Articular chondrocyte of knee joint (primary cell): ENCODE data around the gene IL5. TPM values are rescaled to one million over a fixed set of nuclear protein-coding genes. Genes with fewer than 3 reads are reported as not detected.

Experiments
- total RNA-seq: library from RNA; depleted of rRNA; stranded (reverse); fragments of >200 nt; gene quantifications from 2 replicates; pipeline ENCODE4 v1.2.3, GENCODE V29; 2012

IL5 gene
- total RNA-seq: not detected in 2 replicates

GRCh38 chr5:132543472-132544201 lies at the start of gene IL5:
TSS of gene IL5 (minus strand) at chr5:132543522. CDS start at chr5:132543478, 44 bp downstream.

DNA sequence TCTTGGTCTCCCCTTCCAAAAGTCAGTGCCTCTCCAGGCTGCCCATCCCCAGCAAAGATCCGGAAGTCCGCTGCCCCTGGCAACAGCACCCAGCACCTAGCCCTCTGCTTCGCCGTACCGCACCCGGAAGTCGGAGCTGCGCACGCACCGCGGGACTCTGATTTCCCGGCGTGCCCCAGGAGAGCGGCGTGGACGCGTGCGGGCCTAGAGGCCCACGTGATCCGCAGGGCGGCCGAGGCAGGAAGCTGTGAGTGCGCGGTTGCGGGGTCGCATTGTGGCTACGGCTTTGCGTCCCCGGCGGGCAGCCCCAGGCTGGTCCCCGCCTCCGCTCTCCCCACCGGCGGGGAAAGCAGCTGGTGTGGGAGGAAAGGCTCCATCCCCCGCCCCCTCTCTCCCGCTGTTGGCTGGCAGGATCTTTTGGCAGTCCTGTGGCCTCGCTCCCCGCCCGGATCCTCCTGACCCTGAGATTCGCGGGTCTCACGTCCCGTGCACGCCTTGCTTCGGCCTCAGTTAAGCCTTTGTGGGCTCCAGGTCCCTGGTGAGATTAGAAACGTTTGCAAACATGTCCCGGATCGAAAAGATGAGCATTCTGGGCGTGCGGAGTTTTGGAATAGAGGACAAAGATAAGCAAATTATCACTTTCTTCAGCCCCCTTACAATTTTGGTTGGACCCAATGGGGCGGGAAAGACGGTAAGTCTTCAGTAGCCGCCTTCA lies 13.6 kb upstream of the IL5 start, which contains the start of gene RAD50:
RAD50 (plus strand) TSS at position 215 of the 715 bp plus-strand sequence; CDS start at position 563, 348 bp downstream.

Other genes starting within 250 kb of the IL5 start
- gene SLC22A4, start 249.1 kb downstream of the IL5 start, total RNA-seq: 6.1 and 9.5 TPM in 2 replicates
- 4.8 and 5.7 TPM in 2 replicates for gene SLC22A5, start 173.8 kb downstream of the IL5 start, total RNA-seq
- gene IRF1, start 52.7 kb downstream of the IL5 start, total RNA-seq: 18.3 and 33.6 TPM in 2 replicates
- 43.8 and 52.6 TPM in 2 replicates for gene RAD50, start 13.5 kb upstream of the IL5 start, total RNA-seq
- gene IL13, start 114.7 kb upstream of the IL5 start, total RNA-seq: not detected in 2 replicates
- gene IL4, start 130.5 kb upstream of the IL5 start, total RNA-seq: not detected in 2 replicates
- gene KIF3A, start 194.0 kb upstream of the IL5 start, total RNA-seq: 12.0 and 15.3 TPM in 2 replicates
- not detected in 2 replicates for gene CCNI2, start 203.9 kb upstream of the IL5 start, total RNA-seq
- 55.7 and 64.9 TPM in 2 replicates for gene SEPTIN8, start 233.7 kb upstream of the IL5 start, total RNA-seq